CD4-positive, alpha-beta T cell (primary cell): ENCODE data around the gene BRI3BP. TPM values are rescaled to one million over a fixed set of nuclear protein-coding genes. Genes with fewer than 3 reads are reported as not detected.
A peak's percentile ranks its signal among the peaks of the same experiment; 100 is the strongest.

ENCODE experiments used
- ATAC-seq: fragments of 200-7000 bp; cut with Tn5 transposase; one replicate; pipeline ENCODE4 v1.10.0; 2022; ENCODE audit warnings: mild to moderate bottlenecking; ENCODE audit not compliant: poor library complexity
- CTCF ChIA-PET: fragments of 350-600 bp; sonication (Branson Sonifier 250); formaldehyde crosslinking; loops from one replicate; lab custom pipeline; 2021; ENCODE audit warnings: antibody characterized with exemption, inconsistent platforms; lab: Charles Lee
- POLR2A ChIA-PET: fragments of 350-600 bp; sonication (Branson Sonifier 250); formaldehyde crosslinking; loops from one replicate; lab custom pipeline; 2021; ENCODE audit warnings: antibody characterized with exemption, inconsistent platforms; lab: Charles Lee
- DNase-seq, 14 experiments: peaks; one replicate each; pipeline ENCODE4 v3.0.0-alpha.2; 2013 to 2020; ENCODE audit warnings: mixed read lengths in 2 of 14
- H3K27ac ChIP-seq, 2 donors: one replicate each; pipeline versions ENCODE4 v1.5.1 to v1.7.0; 2013; ENCODE audit warnings: low read length in 2 of 2, low read depth in 1 of 2, mild to moderate bottlenecking in 1 of 2
- H3K27me3 ChIP-seq, 2 experiments: 1 replicate in 1 of 2; 2 replicates in 1 of 2; pipeline versions ENCODE4 v1.6.1 to v1.7.0; 2013; ENCODE audit warnings: low read length in 2 of 2, control low read depth in 1 of 2, mild to moderate bottlenecking in 1 of 2, moderate library complexity in 1 of 2; ENCODE audit not compliant: insufficient read depth in 2 of 2, control insufficient read depth in 1 of 2
- H3K36me3 ChIP-seq: one replicate; pipeline ENCODE4 v1.6.1; 2013; ENCODE audit warnings: low read length, control low read depth; ENCODE audit not compliant: insufficient read depth
- H3K4me1 ChIP-seq: one replicate; pipeline ENCODE4 v1.6.1; 2013; ENCODE audit warnings: low read length, control low read depth; ENCODE audit not compliant: insufficient read depth
- H3K4me3 ChIP-seq: one replicate; pipeline ENCODE4 v1.5.1; 2013; ENCODE audit warnings: mild to moderate bottlenecking, low read length, moderate library complexity
- H3K9me3 ChIP-seq, 2 experiments: 1 replicate in 1 of 2; 2 replicates in 1 of 2; pipeline versions ENCODE4 v1.6.1 to v1.7.0; 2013; ENCODE audit warnings: low read length in 2 of 2, mild to moderate bottlenecking in 2 of 2, control low read depth in 1 of 2, moderate library complexity in 1 of 2; ENCODE audit not compliant: control insufficient read depth in 1 of 2, insufficient read depth in 1 of 2
- H3K27ac Mint-ChIP-seq: one replicate; pipeline ENCODE4 v1.8.0; 2020; ENCODE audit warnings: mixed read lengths
- H3K27me3 Mint-ChIP-seq: one replicate; pipeline ENCODE4 v1.8.0; 2021; ENCODE audit warnings: mixed read lengths
- H3K36me3 Mint-ChIP-seq: one replicate; pipeline ENCODE4 v1.8.0; 2021; ENCODE audit warnings: low read depth, mixed read lengths
- H3K4me1 Mint-ChIP-seq: one replicate; pipeline ENCODE4 v1.8.0; 2021; ENCODE audit warnings: low read depth, mixed read lengths
- H3K4me3 Mint-ChIP-seq: one replicate; pipeline ENCODE4 v1.8.0; 2020; ENCODE audit warnings: mild to moderate bottlenecking, mixed read lengths
- H3K9me3 Mint-ChIP-seq: one replicate; pipeline ENCODE4 v1.8.0; 2020; ENCODE audit warnings: mixed read lengths
- CTCF ChIP-seq: fragments of 200-600 bp; IDR thresholded peaks from one replicate; pipeline ENCODE4 v1.8.0; 2022; ENCODE audit warnings: antibody characterized with exemption, mild to moderate bottlenecking
- intact Hi-C, 2 experiments: fragments of 100-400 bp; cut with DNase I in 1 of 2; cut with micrococcal nuclease in 1 of 2; formaldehyde crosslinking; loops; one replicate each; pipeline versions ENCODE4 v1.15.1 to v1.9.0; 2023 to 2025; cut with DNase I, micrococcal nuclease
- total RNA-seq, 174 experiments: library from RNA in 2 of 174; stranded (reverse) in 2 of 174; gene quantifications; one replicate each; pipeline ENCODE4 v1.2.3 and lab custom pipeline; 2021 to 2026

The BRI3BP gene
- total RNA-seq, 2 experiments from 2014 or later, result 1.6 TPM

- ChIA-PET POLR2A (no interaction called here), CTCF (no interaction called here)
- no peaks in the 10 kb centered on the region for H3K9me3 ChIP-seq
- no peaks in the 10 kb centered on the region for H3K9me3 Mint-ChIP-seq
- DNase-seq, result no peak
- no peaks in the 10 kb centered on the region for H3K27me3 Mint-ChIP-seq
- no peaks in the 10 kb centered on the region for H3K27me3 ChIP-seq
- ATAC-seq, result no peak
- intact Hi-C loops, result loop anchor here in 1 of 2 experiments (10.0 kb wide), 1 partner anchor 204 kb away; the partner anchor contains the start of gene SCARB1
- H3K27ac ChIP-seq, result no peak overlapping the region
- no peak overlapping the region for H3K4me3 ChIP-seq
- H3K27ac Mint-ChIP-seq, result no peak overlapping the region
- peaks cover 18% of the 10 kb centered on the region for H3K4me1 ChIP-seq
- H3K4me3 Mint-ChIP-seq, result peak overlapping the region; percentile 45
- peaks cover 4% of the 10 kb centered on the region for H3K36me3 Mint-ChIP-seq
- peaks cover 20% of the 10 kb centered on the region for H3K4me1 Mint-ChIP-seq
- no peak for TF ChIP-seq CTCF
- no peaks in the 10 kb centered on the region for H3K36me3 ChIP-seq
These were observed 74.9 kb downstream of the BRI3BP start for GRCh38 chr12:125068391-125068790.

- H3K27ac Mint-ChIP-seq, result no peak overlapping the region
- intact Hi-C loops, result loop anchor here in 1 of 2 experiments (10.0 kb wide), 1 partner anchor 205 kb away; the partner anchor contains the start of gene SCARB1
These were observed 76.2 kb downstream of the BRI3BP start for GRCh38 chr12:125069616-125070015.

GRCh38 chr12:125070112-125070511 lies 76.7 kb downstream of the BRI3BP start:
- Histone ChIP-seq H3K9me3 (no peaks in the 10 kb centered on the region), H3K4me1 (peaks cover 11% of the 10 kb centered on the region), H3K27me3 (no peaks in the 10 kb centered on the region), H3K36me3 (no peaks in the 10 kb centered on the region), H3K4me3 (no peak overlapping the region), H3K27ac (no peak overlapping the region)
- ChIA-PET CTCF (no interaction called here), POLR2A (no interaction called here)
- Mint-ChIP-seq H3K9me3 (no peaks in the 10 kb centered on the region), H3K4me1 (peaks cover 13% of the 10 kb centered on the region), H3K4me3 (no peak overlapping the region), H3K27ac (no peak overlapping the region), H3K27me3 (no peaks in the 10 kb centered on the region), H3K36me3 (peaks cover 10% of the 10 kb centered on the region)
- no peak for ATAC-seq
- TF ChIP-seq CTCF, result no peak
- intact Hi-C loops, result no loop called here
- no peak for DNase-seq

More at GRCh38 chr12:125069616-125070015, 76.2 kb downstream of the BRI3BP start:
- peaks cover 10% of the 10 kb centered on the region for H3K36me3 Mint-ChIP-seq
- no peaks in the 10 kb centered on the region for H3K27me3 Mint-ChIP-seq
- H3K4me3 Mint-ChIP-seq, result no peak overlapping the region
- Histone ChIP-seq H3K4me1 (peaks cover 15% of the 10 kb centered on the region), H3K27ac (no peak overlapping the region), H3K27me3 (no peaks in the 10 kb centered on the region), H3K36me3 (no peaks in the 10 kb centered on the region), H3K4me3 (no peak overlapping the region), H3K9me3 (no peaks in the 10 kb centered on the region)
- ChIA-PET POLR2A (no interaction called here), CTCF (no interaction called here)
- no peaks in the 10 kb centered on the region for H3K9me3 Mint-ChIP-seq
- ATAC-seq, result no peak
- TF ChIP-seq CTCF, result no peak
- H3K4me1 Mint-ChIP-seq, result peaks cover 17% of the 10 kb centered on the region
- no peak for DNase-seq
